ENCODE data around the gene NRXN2. TPM values are rescaled to one million over a fixed set of nuclear protein-coding genes. Genes with fewer than 3 reads are reported as not detected.

NRXN2 gene
- total and polyA plus RNA-seq, 2 of the 13 experiments (the other 11 are each of a cell fraction or from before 2014, with no cell fraction given): not detected

GRCh38 chr11:64626637-64627036 lies 96.4 kb downstream of the NRXN2 start:
- CTCF ChIA-PET (ENCODE audit: low intra/inter-chr PET ratio, low total read pairs): no interaction called here
- Histone ChIP-seq H2AFZ (ENCODE audit: low read length) (no peak overlapping the region), H3K9me3 (ENCODE audit: low read length) (no peaks in the 10 kb centered on the region), H3K27ac (ENCODE audit: extremely low read length, insufficient read depth, low read length) (no peak overlapping the region), H3K4me2 (ENCODE audit: low read depth, low read length) (no peak overlapping the region), H3K4me3 (replicated peaks in 1 of 3; ENCODE audit: insufficient read depth in 1 of 3, low read depth in 2 of 3, low read length in 3 of 3) (no peak overlapping the region), H3K27me3 (ENCODE audit: control insufficient read depth in 1 of 2, insufficient read depth in 2 of 2, low read length in 2 of 2) (peaks cover 4 to 50% of the 10 kb centered on the region in 2 experiments), H4K20me1 (ENCODE audit: insufficient read depth, low read length) (no peaks in the 10 kb centered on the region), H3K79me2 (ENCODE audit: insufficient read depth, low read length) (no peaks in the 10 kb centered on the region), H3K4me1 (ENCODE audit: insufficient read depth, low read length) (0 out of 2 replicates have a peak, but pooled peaks cover 4% of the 10 kb centered on the region), H3K9ac (ENCODE audit: insufficient read depth, low read depth, low read length) (no peak overlapping the region), H3K36me3 (replicated peaks in 1 of 2; ENCODE audit: control insufficient read depth in 1 of 2, insufficient read depth in 2 of 2, low read length in 2 of 2) (no peaks in the 10 kb centered on the region)
- intact Hi-C loops (cut with micrococcal nuclease; ENCODE audit: unreplicated experiment) (no loop called here), in situ Hi-C loops (cut with HindIII; ENCODE audit: extremely low pct_ligation_motif_present, low pct_unique_long_range_greater_than_20kb) (no loop called here)
- no peak for DNase-seq (ENCODE audit: low spot score)
- FAIRE-seq: no peak
- ATAC-seq: no peak
- BruUV-seq (replicated peaks): no TSS peak
- POLR2A ChIA-PET: no interaction called here
- no peak for TF ChIP-seq SYNCRIP (IDR thresholded peaks at IDR 0.05; ENCODE audit: insufficient read depth, low read depth, low read length)
- no peak for TF ChIP-seq NFE2L2 (IDR thresholded peaks at IDR 0.05; ENCODE audit: low read length)
- no peak for TF ChIP-seq ZBTB43 (CRISPR knock-in tag; conservative IDR thresholded peaks at IDR 0.05)
- no peak for TF ChIP-seq ZNF580 (CRISPR knock-in tag; IDR thresholded peaks at IDR 0.05; ENCODE audit: borderline replicate concordance, low read depth)
- no peak for TF ChIP-seq SALL2 (CRISPR knock-in tag; IDR thresholded peaks at IDR 0.05)
- no peak for TF ChIP-seq ZNF761 (CRISPR knock-in tag; conservative IDR thresholded peaks at IDR 0.05)
- TF ChIP-seq ZEB1 (IDR thresholded peaks at IDR 0.05; ENCODE audit: insufficient replicate concordance, low read depth): no peak
- no peak for TF ChIP-seq HMG20B (CRISPR knock-in tag; conservative IDR thresholded peaks at IDR 0.05)
- no peak for TF ChIP-seq ZNF713 (CRISPR knock-in tag; IDR thresholded peaks at IDR 0.05)
- no peak for TF ChIP-seq CSRNP2 (CRISPR knock-in tag; conservative IDR thresholded peaks at IDR 0.05; ENCODE audit: low read depth)
- TF ChIP-seq ZNF292 (CRISPR knock-in tag; IDR thresholded peaks at IDR 0.05; ENCODE audit: borderline replicate concordance, low read depth): no peak
- TF ChIP-seq SIN3A (IDR thresholded peaks at IDR 0.05; ENCODE audit: borderline replicate concordance, low read depth, low read length): no peak
- TF ChIP-seq NFKB2 (CRISPR knock-in tag; IDR thresholded peaks at IDR 0.05; ENCODE audit: borderline replicate concordance): no peak
- WGBS (ENCODE audit: low lambda C conversion rate): 34% methylated on average over 9 of the region's 9 CpGs
